HT-29 (cell line): ENCODE data around the gene OR8K1. TPM values are rescaled to one million over a fixed set of nuclear protein-coding genes. Genes with fewer than 3 reads are reported as not detected.
A peak's percentile ranks its signal among the peaks of the same experiment; 100 is the strongest.

ENCODE experiments used
- DNase-seq: peaks from one replicate; pipeline ENCODE4 v3.0.0-alpha.2; 2015; ENCODE audit warnings: low spot score
- total RNA-seq: library from RNA; depleted of rRNA; stranded (reverse); fragments of >200 nt; shearing (Covaris generic); gene quantifications from 2 replicates; pipeline ENCODE4 v1.2.3, GENCODE V29; 2014; rRNA removed

OR8K1 gene
- total RNA-seq, result not detected in 2 replicates

GRCh38 chr11:56345739-56346138 is at the start of gene OR8K1:
Gene OR8K1 (plus strand): TSS chr11:56346039. CDS start chr11:56346039, 0 bp downstream.
- no peak for DNase-seq

- DNase-seq, result no peak
These were observed 48.9 kb upstream of the OR8K1 start for GRCh38 chr11:56296898-56297297.

- DNase-seq, result no peak
These were observed 38.0 kb upstream of the OR8K1 start for GRCh38 chr11:56307836-56308235.

GRCh38 chr11:56314844-56315243 is 31.0 kb upstream of the OR8K1 start, which contains the start of gene OR8K3:
Gene OR8K3 (plus strand): TSS chr11:56315144. CDS start chr11:56318307, 3,163 bp downstream.
- DNase-seq, result no peak

GRCh38 chr11:56331861-56332491 is 13.9 kb upstream of the OR8K1 start:
- DNase-seq, result no peak

- no peak for DNase-seq
These were observed 12.7 kb upstream of the OR8K1 start for GRCh38 chr11:56333156-56333555.

GRCh38 chr11:56340289-56340688 is 5.5 kb upstream of the OR8K1 start:
- no peak for DNase-seq

- no peak for DNase-seq
These were observed 8.2 kb downstream of the OR8K1 start, which contains the start of gene OR8J1 for GRCh38 chr11:56353991-56354390. Gene OR8J1 (plus strand): TSS chr11:56354291. CDS start chr11:56360247, 5,956 bp downstream.

GRCh38 chr11:56375324-56375723 is 29.5 kb downstream of the OR8K1 start, which contains the start of gene OR8U1:
Gene OR8U1 (plus strand): TSS chr11:56375624. CDS start chr11:56375624, 0 bp downstream.
- DNase-seq, result no peak

GRCh38 chr11:56380120-56380519 is 34.3 kb downstream of the OR8K1 start:
- DNase-seq, result no peak

- DNase-seq, result no peak
These were observed 48.5 kb downstream of the OR8K1 start for GRCh38 chr11:56394381-56394780.

GRCh38 chr11:56396047-56396446 is 50.2 kb downstream of the OR8K1 start:
- peak; percentile 47 for DNase-seq

Other genes starting within 250 kb of the OR8K1 start
- gene OR8H2, start 242.4 kb upstream of the OR8K1 start, total RNA-seq, result not detected in 2 replicates
- not detected in 2 replicates for gene OR8H3, start 223.7 kb upstream of the OR8K1 start, total RNA-seq
- gene OR8J3, start 205.8 kb upstream of the OR8K1 start, total RNA-seq, result not detected in 2 replicates
- gene OR8K5, start 185.7 kb upstream of the OR8K1 start, total RNA-seq, result not detected in 2 replicates
- gene OR5J2, start 169.4 kb upstream of the OR8K1 start, total RNA-seq, result not detected in 2 replicates
- gene OR5T2, start 111.8 kb upstream of the OR8K1 start, total RNA-seq, result not detected in 2 replicates
- gene OR5T3, start 93.8 kb upstream of the OR8K1 start, total RNA-seq, result not detected in 2 replicates
- gene OR5T1, start 71.9 kb upstream of the OR8K1 start, total RNA-seq, result not detected in 2 replicates
- gene OR8H1, start 53.8 kb upstream of the OR8K1 start, total RNA-seq, result not detected in 2 replicates
- not detected in 2 replicates for gene OR8K3, start 30.9 kb upstream of the OR8K1 start, total RNA-seq
- not detected in 2 replicates for gene OR8J1, start 8.3 kb downstream of the OR8K1 start, total RNA-seq
- not detected in 2 replicates for gene OR8U1, start 29.6 kb downstream of the OR8K1 start, total RNA-seq
- not detected in 2 replicates for gene OR5AL1, start 66.7 kb downstream of the OR8K1 start, total RNA-seq
- gene OR5M3, start 127.3 kb downstream of the OR8K1 start, total RNA-seq, result not detected in 2 replicates
- not detected in 2 replicates for gene OR5M8, start 145.3 kb downstream of the OR8K1 start, total RNA-seq
- not detected in 2 replicates for gene OR5M11, start 197.2 kb downstream of the OR8K1 start, total RNA-seq
- gene OR5M10, start 231.7 kb downstream of the OR8K1 start, total RNA-seq, result not detected in 2 replicates